Erythroblast (primary cell): ENCODE data around the gene PRKRA.

Experiments used
- DNase-seq, 2 experiments: peaks; one replicate each; lab custom pipeline; 2025; lab: John Stamatoyannopoulos, UW
- GATA1 ChIP-seq: IDR thresholded peaks from 2 replicates; pipeline ENCODE4 v1.6.1; 2011; ENCODE audit warnings: low read depth, mild to moderate bottlenecking, control low read depth, low read length, moderate library complexity
- POLR2A ChIP-seq: IDR thresholded peaks from 2 replicates; pipeline ENCODE4 v1.6.1; 2011; ENCODE audit warnings: mild to moderate bottlenecking, low read length

Gene PRKRA

DNA sequence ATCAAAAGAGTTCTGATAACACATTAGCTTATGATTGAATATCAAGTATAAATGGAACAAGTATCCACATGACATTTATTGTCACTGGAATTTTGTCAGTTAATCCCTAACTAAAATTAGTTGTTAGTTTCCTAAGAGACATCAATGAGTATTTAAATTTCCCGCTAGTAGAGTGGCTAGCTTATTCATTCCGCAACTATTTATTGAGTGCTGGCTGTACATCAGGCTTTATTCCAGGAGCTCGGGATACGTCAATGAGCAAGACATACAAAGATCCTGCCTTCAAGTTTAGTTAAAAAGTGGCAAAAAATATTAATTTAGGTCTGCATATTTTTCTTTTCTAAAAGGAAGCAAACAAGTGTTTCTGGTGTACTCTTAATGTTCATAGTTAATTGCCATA lies 59.3 kb downstream of the PRKRA start:
- DNase-seq: no peak
- TF ChIP-seq POLR2A: no peak
- no peak for TF ChIP-seq GATA1

DNA sequence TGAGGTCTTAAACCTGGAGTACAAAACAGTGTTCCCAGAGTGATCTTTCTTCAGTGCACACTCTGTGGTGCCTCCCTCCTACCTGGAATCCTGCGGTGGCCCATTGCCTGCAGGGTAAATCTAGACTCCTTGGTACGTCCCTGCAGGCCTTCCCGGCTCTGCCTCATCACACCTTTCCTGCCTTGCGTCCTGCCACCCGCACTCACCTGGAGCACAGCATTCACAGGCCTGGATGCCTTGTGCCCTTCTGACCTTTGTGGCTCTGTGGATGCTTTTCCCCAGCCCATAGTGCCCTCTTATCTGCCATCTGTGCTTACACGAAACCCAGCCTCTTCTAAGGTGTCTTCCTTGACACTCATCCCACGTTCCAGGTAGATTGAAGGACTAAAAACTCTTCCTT lies 62.7 kb downstream of the PRKRA start:
- TF ChIP-seq GATA1 (no peak), POLR2A (no peak)
- no peak for DNase-seq

DNA sequence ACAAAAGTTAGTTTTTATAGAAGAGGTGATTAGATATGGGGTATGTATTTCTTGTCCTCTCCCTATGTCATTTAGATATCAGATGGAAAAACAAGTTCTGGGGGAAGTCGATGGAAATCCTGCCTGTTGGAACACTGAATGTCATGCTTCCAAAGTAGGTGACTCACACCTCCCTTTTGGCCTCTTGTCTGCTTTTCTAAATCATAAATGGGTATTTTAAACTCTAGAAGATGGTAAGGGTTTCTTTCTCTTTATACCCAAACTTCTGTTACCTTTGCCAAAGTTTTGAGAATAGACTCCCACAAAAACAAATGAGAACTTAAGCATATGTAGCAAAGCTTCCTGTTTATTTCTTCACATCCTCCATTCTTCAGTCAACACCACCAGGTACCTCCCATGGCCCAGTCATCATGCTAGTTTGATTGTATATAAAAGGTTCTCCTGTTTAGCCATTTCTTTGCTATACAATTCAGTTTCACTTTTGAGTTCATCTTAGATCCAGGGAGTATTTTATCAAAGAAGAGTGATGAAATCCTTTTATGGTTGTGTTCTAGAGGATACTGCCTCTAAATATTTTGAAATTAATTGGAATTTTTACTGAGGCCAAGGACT lies 63.9 kb downstream of the PRKRA start:
- no peak for DNase-seq
- TF ChIP-seq GATA1 (no peak), POLR2A (no peak)

DNA sequence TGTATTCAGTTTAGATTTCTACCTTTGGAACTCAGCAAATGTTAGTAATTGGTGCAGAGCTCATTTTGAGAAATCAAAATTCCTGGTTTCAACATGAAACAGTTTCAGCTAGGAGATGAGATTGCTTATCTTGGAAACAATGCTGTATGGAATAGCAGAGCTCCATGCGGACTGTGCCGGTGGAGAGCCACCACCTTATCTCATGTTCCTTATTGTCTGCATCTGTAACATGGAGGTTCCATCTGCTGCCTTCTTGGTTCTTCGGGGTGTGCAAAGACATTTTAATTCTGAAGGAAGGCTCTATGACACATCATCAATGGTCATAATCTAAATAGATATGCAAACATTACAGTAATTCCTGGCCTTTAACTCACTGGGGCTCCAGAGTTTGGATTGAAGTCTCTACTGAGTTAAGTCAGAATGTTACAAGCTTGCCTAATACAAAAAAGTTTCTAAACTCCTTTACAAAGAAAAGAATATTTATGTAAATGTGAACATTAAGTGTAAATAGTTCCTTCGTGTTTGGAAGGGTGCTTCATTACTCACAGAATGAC lies 65.3 kb downstream of the PRKRA start:
- DNase-seq: no peak
- no peak for TF ChIP-seq POLR2A

DNA sequence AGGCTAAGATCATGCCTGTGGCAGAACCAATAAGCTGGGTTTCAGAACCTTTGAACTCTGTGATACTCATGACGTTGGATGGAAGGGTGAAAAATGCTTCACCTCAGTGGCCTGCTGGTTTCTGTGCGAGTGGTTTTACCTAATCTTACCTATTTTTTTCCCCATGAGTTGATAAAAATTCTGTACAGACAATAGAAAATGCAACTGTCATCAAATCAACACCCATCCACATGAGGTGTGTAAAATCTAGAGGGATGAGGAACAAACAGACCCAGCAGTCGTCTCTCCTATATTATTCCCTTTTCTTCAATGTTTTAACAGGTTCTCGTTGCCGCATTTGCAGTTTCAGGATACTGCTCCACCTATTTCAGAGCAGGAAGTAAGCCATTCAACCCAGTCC lies 67.3 kb downstream of the PRKRA start:
- no peak for TF ChIP-seq POLR2A
- no peak for TF ChIP-seq GATA1

More for the DNA sequence above, 67.3 kb downstream of the PRKRA start:
- no peak for DNase-seq
